CD4-positive, alpha-beta T cell treated with Interleukin-12 subunit alpha and Interleukin-12 subunit beta, for 1 hour (primary cell): Measurements from ENCODE around the gene RNF113B.

Experiments used
- DNase-seq: peaks from one replicate; pipeline ENCODE4 v3.0.0-alpha.2; 2020

Gene RNF113B

DNA sequence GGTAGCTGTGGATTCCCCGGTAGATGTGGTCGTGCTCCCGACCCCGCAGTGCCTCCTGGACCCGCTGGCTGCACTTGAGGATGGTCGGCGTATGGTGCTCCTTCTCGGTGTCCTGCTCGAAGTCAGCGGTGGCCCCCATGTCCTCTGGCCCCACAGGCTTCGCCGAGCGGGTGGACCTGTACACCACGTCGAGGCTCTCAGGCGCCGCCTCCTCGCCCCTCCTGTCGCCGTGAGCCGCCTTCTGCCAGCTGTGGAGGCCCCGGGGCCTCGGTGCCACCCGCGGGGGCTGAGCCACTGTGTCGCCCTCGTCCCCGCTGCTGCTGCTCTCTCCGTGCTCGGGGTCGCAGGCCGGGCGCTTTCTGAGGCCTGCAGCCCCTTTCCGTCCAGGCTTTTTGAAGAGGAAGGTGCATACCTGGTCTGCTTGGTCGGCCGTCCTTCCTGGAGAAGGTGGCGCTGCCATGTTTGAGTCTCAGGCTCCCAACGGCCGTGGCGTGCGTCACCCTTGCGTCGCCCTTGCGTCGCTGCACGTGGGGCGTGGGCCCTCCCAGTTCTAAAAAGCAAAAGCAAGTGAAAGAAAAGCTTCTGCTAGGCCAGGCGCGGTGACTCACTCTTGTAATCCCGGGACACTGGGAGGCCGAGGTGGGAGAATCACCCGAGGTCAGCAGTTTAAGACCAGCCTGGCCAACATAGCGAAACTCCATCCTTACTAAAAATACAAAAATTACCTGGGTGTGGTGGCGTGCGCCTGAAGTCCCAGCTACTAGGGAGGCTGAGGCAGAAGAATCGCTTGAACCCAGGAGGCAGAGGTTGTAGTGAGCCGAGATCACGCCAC lies at the start of gene RNF113B:
RNF113B (minus strand) TSS at position 493 of the 832 bp plus-strand sequence; CDS start at position 460, 33 bp downstream.
- no peak for DNase-seq

DNA sequence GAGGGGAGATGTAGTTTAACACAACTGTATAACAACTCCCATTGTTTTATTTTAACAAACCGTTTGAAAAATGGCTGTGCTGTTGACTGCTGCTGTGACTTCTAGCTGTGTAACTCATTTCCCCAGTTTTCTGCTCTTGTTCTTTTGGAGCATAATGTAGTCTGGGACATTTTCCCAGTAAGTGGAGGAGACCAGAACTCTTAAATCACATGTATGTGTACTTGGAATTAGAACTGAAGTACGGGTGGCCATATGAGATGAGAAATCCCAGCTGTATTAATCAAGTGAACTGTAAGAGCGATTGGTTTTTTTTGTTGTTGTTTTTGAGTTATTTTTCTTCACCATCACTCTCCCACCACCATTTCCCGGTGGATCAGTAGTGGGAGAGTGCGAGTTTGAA lies 49.4 kb upstream of the RNF113B start:
- DNase-seq, result no peak

DNA sequence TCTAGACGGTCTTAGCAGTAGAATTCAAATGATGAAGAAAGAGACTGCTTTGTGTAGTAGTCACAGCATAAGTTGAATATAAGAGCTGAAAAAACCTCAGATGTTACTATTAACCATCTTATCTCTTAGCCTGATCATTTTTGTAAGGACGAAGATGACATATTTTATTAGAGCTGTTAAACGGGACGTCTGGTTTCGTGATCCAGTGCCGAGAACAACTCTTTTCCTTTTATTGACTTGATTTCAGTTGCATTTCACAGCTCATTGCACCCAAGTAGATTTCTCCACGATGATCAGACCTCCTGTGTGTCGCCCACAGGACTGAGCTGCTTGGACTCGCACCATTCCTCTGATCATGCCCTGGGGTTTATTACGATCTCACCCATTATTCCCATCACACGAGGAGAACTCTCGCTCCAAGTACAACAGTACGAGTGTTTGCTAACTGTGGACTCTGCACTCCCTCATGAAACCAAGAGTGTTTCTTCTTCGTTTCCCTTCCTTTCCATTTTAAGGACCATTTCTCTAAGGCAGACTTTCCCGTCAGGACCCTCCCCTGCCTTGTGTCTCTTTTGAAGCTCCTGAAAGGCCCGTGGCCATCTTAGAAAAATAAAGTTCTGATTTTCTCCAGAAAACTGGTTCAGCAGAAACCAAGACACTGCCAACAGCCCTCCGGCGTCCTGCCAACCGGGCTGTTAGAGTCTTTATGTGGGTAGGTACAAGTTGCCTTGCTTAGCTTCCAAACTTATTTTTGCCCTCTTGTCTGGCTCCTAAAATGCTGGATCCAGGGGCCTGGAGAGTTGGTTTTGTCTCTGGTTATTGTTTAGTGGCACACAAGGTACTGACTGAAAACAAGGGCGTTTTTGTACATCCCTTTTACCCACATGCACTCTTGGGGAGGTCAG lies 48.2 kb upstream of the RNF113B start:
- DNase-seq, result no peak

DNA sequence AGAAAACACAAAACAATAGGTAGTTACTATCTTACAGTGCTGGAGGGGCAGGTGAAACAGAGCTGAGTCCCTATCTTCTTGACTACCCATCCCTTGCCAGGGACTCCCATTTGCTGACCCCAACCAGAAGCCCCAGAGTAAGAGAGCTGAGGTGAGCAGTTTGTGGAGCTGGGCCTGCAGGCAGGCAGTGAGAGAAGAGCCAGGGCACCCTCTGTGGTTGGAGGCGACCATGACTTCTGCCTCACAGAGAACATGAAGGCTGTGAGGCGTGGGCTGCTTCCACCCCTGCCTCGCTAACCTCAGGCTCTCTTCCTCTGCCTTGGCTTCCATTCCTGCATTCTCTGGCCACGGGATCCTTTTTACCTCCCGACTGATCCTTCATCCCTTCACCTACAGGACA lies 47.5 kb upstream of the RNF113B start:
- DNase-seq, result no peak

DNA sequence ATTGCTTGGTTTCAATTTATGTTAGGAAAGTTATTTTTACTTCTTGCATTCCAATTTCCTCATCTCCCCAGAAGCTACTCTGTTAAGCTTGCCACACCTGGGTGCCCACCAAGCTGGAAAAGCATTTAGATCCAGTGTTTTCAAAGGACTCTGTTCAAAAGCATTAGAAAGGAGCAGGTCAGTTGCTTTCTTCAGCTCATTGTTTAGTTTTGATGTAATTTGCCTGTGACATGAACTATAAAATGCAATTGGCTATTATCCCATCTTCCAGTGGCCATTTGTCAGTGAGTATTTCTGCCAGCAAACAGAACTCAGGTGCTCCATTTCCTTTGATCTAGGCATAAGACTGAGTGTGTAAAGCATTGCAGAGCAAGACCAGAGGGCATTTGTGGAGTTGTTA lies 46.7 kb upstream of the RNF113B start:
- no peak for DNase-seq

DNA sequence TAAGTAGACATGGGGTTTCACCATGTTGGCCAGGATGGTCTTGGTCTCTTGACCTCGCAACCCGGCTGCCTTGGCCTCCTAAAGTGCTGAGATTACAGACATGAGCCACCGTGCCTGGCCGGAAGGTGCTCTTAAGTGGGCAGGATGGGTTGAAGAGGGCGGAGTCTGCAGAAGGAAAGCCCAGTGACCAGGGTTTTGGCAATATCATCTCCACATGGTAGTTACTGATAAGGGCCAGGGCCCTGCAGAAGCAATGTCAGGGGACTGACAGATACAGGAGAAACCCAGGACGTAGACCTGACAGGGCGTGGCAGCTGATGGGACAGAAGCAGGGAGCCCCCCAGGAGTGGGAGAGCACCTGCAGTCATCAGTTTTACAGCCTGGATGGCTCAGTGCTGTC lies 45.7 kb upstream of the RNF113B start:
- no peak for DNase-seq

DNA sequence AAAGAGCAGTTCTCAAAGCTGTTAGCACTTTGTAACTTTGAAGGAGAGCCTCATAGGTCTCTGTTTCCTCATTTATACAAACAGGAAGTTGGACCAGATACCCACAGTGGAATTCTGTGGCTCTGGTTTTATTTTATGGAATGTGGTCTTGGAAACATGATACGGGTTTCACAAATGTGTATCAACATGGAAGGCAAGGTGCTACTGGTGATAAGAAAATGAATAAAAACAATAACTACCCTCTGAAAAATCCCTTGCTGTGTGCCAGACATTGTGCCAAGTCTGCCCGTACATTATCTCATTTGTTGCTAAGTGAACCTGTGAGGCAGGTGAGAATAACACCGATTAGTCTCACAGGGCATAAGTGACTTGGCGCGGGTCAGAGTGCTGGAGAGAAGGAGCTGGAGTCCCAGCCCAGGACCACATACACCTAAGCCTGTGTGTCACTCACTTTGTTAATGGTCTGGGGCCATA lies 45.0 kb upstream of the RNF113B start:
- no peak for DNase-seq

DNA sequence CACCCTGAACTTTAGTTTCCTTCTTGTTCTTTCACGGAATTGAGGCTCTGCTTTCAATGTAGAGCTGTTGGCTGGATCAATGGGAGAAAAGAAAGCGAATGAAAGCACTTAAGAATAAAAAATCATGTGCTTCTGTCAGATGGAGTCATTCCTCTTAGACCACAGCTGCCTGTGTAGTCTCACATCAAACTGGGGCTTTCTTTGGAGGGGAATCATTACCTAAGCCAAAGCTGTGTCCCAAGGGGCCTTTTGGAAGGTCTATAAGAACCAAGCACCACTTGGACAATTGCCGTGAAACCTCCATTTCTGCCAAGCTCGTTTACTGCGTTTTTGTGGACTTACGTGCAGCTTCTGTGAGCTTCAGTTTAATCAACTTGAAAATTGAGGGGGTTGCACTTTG lies 44.2 kb upstream of the RNF113B start:
- no peak for DNase-seq

DNA sequence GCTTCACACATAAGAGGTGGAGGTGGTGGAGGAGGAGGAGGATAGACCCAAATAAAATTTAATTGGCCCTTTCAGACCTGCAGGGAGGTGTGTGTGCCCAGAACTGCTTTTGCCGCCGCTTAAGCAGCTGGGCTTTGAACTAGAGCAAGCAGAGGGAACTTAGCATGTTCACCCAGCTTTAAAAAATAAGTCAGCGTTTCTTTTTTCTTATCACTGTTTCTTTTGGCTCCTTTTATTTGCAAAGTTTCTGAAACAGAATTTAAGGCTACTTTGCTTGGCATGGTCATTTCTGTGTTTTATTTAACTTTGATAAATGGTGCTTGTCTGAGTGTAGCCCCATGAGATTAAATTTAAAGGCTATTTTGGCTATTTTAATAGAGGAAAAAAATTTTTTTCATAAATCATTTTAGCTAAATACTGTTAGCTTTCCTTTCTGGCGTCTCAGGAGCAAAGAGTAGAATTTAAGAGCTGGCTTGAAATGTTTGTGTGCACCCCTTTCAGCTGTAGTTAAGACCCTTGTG lies 43.3 kb upstream of the RNF113B start:
- no peak for DNase-seq

DNA sequence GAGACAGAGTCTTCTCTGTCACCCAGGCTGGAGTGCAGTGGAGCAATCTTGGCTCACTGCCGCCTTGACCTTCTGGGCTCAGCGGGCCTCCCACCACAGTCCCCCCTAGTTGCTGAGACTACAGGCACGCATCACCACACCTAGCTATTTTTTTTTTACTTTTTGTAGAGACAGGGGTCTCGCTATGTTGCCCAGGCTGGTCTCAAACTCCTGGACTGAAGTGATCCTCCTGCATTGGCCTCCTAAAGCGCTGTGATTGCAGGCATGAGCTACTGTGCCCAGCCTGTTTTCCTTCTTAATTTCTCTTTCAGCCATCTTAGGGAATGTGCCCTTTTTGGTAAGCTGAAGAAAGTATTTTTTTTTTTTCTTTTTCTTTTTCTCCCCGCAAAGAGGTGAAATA lies 42.6 kb upstream of the RNF113B start:
- no peak for DNase-seq

DNA sequence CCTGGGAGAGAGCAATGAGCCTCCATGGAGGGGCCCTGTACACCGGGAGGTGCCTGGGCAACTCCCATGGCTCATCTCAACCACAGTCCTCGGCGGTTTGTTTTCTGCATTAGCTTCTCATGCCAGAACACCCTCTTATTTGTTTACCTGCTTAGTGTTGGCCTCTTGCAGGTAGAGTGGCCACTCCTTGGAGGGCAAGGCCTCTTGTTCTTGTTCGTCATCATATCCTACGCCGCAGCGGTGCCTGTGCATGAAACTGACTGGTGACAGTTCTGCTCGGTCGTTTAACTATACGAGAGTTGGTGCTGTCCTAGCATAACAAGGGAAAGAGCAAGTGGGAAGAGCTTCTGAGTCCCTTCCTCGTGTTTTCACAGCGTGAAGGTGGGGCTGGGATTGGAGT lies 40.5 kb upstream of the RNF113B start:
- no peak for DNase-seq

DNA sequence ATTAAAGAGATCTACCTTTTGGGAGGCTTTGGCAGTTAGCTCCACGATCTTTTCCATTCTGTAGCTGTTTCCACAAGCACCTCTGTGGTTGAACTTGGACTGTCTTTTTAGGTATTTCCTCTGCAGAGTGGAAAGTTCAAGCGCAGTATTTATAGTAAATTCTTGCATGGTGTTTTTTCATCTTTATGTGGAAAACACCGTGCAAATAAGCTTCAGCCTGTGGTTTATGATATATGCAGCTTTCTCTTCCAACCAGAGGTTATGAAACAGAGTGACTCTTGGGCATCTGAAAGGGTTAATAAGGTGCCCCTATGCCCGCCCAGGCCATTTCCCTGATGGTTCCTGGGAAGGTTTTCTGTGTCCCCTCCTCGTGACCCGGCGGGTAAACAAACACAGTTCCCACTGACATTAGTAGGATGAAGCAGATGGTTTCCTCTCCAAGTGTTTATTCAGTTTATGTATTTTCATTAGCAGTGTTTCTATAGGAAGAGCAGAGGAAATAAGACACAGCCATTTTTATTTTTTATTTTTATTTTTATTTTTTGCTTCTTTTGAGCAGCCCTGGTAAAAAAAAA lies 39.7 kb upstream of the RNF113B start:
- DNase-seq, result no peak

DNA sequence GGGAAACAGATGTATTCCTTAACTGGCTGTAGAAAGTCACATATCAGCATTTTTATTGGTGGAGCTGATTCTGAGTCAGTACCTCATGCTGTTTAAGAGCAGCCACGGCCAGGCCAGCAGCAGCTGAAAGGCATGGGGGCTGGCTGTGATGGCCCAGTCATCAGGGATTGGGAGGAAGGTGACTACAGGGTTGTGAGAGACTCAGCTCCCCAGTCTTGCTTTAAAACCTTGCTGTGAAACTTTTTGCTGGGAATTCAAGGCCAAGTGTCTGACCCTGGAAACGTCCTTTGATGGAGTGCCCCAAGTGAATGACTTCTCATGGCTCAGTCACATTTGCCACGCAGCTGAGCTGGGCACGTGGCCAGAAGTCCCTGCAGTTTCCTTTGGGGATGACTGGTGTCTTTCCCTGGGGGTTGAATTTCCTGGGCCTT lies 39.1 kb upstream of the RNF113B start:
- DNase-seq, result no peak

DNA sequence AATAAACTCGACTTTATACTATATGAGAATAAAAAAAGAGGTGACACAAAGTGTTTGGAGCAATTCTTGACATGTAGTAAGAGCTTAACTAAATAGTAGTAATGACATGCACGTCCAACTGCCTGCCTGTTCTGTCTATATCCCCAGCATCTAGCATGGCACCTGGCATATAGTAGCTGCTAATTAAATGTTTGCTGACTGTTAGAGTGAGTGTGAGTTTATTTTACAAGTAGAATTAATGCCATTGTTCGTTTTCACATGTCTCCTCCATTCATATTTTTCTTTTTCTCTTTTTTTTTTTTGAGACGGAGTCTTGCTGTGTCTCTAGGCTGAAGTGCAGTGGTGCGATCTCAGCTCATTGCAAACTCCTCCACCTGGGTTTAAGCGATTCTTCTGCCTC lies 38.4 kb upstream of the RNF113B start:
- DNase-seq, result no peak

DNA sequence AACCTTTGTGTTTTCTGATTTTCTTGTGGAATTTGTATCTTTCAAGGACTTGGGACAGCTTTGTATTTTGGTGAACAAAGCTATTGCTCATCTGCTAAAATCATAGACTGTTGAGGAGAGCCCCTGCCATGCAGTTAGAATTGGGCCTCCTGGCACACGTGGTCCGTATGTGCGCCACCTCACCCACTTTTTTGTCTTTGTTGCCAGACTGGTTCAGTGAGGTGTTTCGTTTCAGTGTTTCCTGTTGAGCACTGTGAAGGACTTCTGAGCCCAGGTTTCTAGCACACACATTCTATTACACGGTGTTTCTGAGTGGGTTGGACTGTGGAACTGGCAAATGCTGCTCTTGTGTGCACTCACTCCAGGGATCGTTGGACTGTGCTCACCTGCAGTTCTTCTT lies 37.6 kb upstream of the RNF113B start:
- no peak for DNase-seq

DNA sequence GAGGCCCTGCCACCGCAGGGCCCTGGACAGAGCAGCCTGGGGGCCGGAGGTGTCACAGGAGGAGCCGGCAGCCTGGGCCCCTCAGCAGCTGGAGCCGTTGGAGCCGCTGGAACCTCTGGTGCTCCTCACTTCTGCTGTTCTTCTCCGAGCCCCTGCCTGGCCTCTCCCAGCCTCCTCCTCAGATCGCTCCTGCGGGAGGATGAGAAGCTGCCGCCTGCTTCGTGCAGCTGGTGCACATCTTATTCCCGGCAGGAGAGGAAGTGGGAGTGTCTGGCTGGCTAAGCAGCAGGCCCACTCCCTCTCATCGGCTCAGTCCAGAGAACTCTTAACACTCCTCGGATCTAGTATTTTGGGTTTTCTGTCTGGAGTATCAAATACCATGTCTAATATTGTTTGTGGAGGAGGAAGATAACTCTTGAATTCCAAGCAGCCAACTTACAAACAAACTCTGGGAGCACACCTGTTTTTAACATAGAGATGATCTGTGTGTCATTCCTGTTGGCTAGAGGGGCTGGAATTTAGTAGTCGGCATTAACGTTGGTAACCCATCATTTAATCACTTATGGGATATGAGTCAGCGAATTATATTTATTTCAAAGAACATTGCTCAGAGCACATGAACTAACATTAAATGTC lies 37.1 kb upstream of the RNF113B start:
- DNase-seq, result no peak

DNA sequence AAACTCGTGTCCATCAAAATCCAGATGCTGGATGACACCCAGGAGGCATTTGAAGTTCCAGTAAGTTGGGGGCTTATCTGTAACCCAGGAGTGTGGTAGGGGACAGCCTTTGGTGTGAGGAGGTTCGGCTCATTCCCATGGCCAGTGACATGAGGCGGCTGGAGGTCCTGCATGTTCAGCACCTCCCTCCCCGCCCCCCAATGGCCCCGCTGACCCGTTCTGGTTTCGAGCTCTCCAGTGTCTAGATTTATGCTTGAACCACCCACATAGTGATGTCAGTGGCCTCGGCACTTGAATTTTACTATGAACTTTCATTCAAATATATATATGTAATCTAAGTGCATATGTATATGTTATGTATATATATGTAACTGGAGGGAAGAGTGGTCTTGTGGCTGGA lies 36.3 kb upstream of the RNF113B start:
- no peak for DNase-seq

DNA sequence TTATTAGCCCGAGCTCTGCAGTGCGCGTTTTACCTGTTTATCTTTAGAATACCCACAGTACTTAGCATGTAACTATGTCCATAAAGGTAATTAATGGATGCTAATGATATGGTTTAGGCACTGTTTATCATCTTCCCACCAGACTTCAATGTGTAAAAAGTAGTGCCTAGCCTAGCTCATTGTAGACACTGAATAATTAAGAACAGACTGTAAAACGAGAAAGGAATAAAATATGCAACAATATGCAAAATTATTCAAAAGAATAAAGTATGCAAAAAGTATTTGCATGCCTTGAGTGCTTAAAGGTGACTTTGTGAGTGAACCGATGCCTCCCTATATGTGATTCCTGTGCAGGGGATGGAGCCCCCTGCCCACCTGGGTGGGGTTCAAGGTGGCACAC lies 35.7 kb upstream of the RNF113B start:
- DNase-seq, result no peak

DNA sequence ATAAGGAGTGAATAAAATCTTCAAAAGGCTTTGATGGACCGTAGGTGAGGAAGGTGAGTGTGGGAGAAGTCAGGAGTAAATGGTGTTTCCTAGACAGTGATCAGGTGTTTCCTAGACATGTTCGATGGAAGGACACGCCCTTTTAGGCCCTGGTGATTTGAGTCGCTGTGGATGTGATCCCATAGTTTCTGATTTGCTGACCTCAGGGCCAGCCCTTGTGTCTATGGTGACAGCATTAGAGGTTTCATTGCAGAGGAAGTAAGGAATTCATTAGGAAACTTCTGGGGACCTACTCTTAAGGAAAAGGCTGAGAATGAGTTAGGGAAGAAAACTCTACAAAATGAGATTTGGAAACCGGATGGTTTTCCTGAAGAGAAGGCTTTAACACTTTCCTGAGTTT lies 31.5 kb upstream of the RNF113B start:
- DNase-seq, result no peak

DNA sequence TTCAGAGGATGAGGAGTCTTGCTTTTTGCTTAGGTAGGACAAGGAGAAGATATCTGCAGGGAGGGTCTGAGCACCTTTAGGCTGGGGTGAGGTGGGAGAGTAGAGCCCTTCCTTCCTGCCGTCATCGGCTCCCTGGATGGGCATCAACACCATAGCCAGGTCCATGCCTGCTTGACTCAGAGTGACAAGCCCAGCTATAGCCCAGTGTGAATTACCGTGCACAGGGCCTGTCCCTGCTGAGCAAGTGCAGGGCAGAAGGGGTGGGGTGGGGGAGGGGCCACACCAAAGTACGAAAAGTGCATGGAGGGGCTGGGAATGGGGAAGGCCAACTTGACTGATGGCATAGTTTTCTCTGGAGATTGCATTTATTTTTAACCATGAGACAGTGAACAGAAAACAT lies 30.3 kb upstream of the RNF113B start:
- DNase-seq, result no peak

DNA sequence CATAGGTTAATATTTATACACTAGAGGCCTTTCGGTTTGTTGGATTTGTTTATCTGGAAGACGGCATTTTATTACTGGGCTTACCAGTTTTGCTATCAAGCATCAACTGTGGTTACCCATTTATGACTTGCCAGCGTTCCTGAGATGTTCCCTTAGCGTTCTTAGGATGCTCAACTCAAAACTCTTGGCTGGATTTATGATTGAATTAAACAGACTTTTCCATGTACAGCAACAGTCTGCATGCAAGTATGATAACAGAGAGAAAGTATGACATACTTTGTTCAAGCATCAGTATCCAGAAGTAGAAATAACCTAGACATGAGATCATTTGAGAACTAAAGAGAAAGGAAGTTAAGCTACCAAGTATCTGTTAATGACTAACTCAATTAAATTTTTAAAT lies 29.9 kb upstream of the RNF113B start:
- DNase-seq, result no peak

DNA sequence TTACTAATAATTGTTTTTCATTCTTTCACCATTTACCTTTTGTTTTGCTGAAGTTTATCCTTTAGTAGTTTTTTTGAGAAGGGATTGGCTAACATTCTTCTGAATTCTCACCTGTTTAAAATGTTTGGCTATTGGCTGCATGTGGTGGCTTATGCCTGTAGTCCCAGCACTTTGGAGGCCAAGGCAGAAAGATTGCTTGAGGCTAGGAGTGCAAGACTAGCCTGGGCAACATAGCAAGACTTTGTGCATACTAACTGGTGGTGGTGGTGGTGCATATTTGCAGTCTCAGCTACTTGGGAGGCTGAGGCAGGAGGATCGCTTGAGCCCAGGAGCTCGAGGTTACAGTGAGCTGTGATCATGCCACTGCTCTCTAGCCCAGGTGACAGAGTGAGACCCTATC lies 27.5 kb upstream of the RNF113B start:
- no peak for DNase-seq
